Inflammatory macrophage treated with lipopolysaccharide for 1 hour (primary cell): ENCODE results near the gene ZNF124.
"Not testable (repeated sequence)": the region's sequence is repeated elsewhere in the genome, so short reads cannot be mapped to it uniquely, and the experiment has no call there.

Experiments
- DNase-seq, 2 donors: peaks; one replicate each; pipeline ENCODE4 v3.0.0-alpha.2; 2020 to 2022

The ZNF124 gene

GRCh38 chr1:247171443-247171842 is 377 bp downstream of the ZNF124 start:
- not testable (repeated sequence) for DNase-seq

GRCh38 chr1:247165674-247166073 is 6.1 kb downstream of the ZNF124 start:
- DNase-seq: no peak

GRCh38 chr1:247164694-247165093 is 7.1 kb downstream of the ZNF124 start:
- DNase-seq: no peak

- no peak for DNase-seq
Observed at GRCh38 chr1:247156787-247157232, 15.0 kb downstream of the ZNF124 start.

- no peak for DNase-seq
Observed at GRCh38 chr1:247147781-247148180, 24.0 kb downstream of the ZNF124 start.

GRCh38 chr1:247147120-247147519 is 24.7 kb downstream of the ZNF124 start:
- DNase-seq: not testable (repeated sequence)

- no peak for DNase-seq
Observed at GRCh38 chr1:247146671-247147070, 25.1 kb downstream of the ZNF124 start.

- no peak for DNase-seq
Observed at GRCh38 chr1:247145279-247145678, 26.5 kb downstream of the ZNF124 start.

- not testable (repeated sequence) for DNase-seq
Observed at GRCh38 chr1:247139557-247139956, 32.3 kb downstream of the ZNF124 start.

- DNase-seq: no peak
Observed at GRCh38 chr1:247131236-247131635, 40.6 kb downstream of the ZNF124 start.

- peak in 1 of 2 donors; percentile 29 for DNase-seq
Observed at GRCh38 chr1:247127519-247128282, 44.1 kb downstream of the ZNF124 start.

- not testable (repeated sequence) for DNase-seq
Observed at GRCh38 chr1:247126601-247127000, 45.2 kb downstream of the ZNF124 start.

GRCh38 chr1:247126166-247126565 is 45.7 kb downstream of the ZNF124 start:
- not testable (repeated sequence) for DNase-seq

GRCh38 chr1:247121382-247121781 is 50.4 kb downstream of the ZNF124 start:
- no peak for DNase-seq

- not testable (repeated sequence) for DNase-seq
Observed at GRCh38 chr1:247120408-247120668, 51.5 kb downstream of the ZNF124 start.

GRCh38 chr1:247119600-247120407 is 52.0 kb downstream of the ZNF124 start:
- DNase-seq: no peak

GRCh38 chr1:247118946-247119446 is 52.8 kb downstream of the ZNF124 start:
- no peak for DNase-seq

GRCh38 chr1:247115545-247115944 is 56.3 kb downstream of the ZNF124 start:
- no peak for DNase-seq

GRCh38 chr1:247115141-247115510 is 56.7 kb downstream of the ZNF124 start:
- no peak for DNase-seq

- no peak for DNase-seq
Observed at GRCh38 chr1:247114351-247115140, 57.3 kb downstream of the ZNF124 start.

- no peak for DNase-seq
Observed at GRCh38 chr1:247113733-247114271, 58.0 kb downstream of the ZNF124 start.

- no peak for DNase-seq
Observed at GRCh38 chr1:247113094-247113497, 58.7 kb downstream of the ZNF124 start.

GRCh38 chr1:247112479-247112781 is 59.4 kb downstream of the ZNF124 start:
- DNase-seq: no peak
